OCI-LY1 (cell line): ENCODE results near the gene PPP1R7.

Experiments used
- CTCF ChIP-seq: fragments of 200-600 bp; sonication (generic), shearing (Covaris generic); IDR thresholded peaks from 2 replicates; pipeline ENCODE4 v1.5.1; 2017; ENCODE audit warnings: mild to moderate bottlenecking, antibody characterized with exemption, low read length, moderate library complexity, mixed read lengths
- EZH2 ChIP-seq: fragments of 200-600 bp; sonication (generic), shearing (Covaris generic); IDR thresholded peaks from 2 replicates; pipeline ENCODE4 v1.8.0; 2017; ENCODE audit warnings: borderline replicate concordance, mixed run types, mild to moderate bottlenecking, antibody characterized with exemption, low read length, moderate library complexity, mixed read lengths

- TF ChIP-seq EZH2 (no peak), CTCF (no peak)
These were observed 7.7 kb downstream of the PPP1R7 start for GRCh38 chr2:241157841-241158545.
